Endothelial cell of hepatic sinusoid (primary cell): Measurements from ENCODE around the gene PLP2.
"Not testable (repeated sequence)": the region's sequence is repeated elsewhere in the genome, so short reads cannot be mapped to it uniquely, and the experiment has no call there.

Experiments used
- in situ Hi-C: cut with HindIII; loops from 2 replicates; pipeline ENCODE4 v1.10.0; 2017; ENCODE audit warnings: low sequenced_read_pairs

PLP2 gene

GRCh38 chrX:49163555-49164419, 7.9 kb upstream of the PLP2 start:
- in situ Hi-C loops: no loop called here

DNA sequence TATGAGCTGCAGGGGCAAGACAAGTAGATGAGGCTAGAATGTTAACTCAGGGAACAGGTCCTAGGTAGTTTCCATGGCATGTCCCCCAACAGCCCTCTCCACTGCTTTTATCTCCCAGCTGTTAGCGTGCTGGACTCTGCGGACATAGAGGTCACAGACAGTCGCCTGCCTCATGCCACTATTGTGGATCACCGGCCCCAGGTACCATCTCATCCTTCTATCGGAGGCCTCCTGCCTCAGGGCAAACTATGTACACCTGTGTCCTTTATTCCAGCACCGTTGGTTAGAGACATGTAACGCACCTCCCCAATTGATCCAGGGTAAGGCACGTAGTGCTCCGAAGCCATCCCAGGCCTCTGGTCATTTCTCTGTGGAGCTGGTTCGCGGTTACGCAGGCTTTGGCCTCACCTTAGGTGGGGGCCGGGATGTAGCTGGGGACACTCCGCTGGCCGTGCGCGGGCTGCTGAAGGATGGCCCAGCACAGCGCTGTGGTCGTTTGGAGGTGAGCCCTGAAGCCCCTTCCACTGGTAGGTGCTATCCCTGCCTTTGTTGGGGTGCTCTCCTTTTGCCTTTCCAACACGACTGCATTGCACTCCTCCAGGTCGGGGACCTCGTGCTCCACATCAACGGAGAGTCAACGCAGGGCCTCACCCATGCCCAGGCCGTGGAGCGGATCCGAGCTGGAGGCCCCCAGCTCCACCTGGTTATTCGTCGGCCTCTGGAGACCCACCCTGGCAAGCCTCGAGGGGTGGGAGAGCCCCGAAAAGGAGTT, 6.9 kb upstream of the PLP2 start:
- in situ Hi-C loops: no loop called here

DNA sequence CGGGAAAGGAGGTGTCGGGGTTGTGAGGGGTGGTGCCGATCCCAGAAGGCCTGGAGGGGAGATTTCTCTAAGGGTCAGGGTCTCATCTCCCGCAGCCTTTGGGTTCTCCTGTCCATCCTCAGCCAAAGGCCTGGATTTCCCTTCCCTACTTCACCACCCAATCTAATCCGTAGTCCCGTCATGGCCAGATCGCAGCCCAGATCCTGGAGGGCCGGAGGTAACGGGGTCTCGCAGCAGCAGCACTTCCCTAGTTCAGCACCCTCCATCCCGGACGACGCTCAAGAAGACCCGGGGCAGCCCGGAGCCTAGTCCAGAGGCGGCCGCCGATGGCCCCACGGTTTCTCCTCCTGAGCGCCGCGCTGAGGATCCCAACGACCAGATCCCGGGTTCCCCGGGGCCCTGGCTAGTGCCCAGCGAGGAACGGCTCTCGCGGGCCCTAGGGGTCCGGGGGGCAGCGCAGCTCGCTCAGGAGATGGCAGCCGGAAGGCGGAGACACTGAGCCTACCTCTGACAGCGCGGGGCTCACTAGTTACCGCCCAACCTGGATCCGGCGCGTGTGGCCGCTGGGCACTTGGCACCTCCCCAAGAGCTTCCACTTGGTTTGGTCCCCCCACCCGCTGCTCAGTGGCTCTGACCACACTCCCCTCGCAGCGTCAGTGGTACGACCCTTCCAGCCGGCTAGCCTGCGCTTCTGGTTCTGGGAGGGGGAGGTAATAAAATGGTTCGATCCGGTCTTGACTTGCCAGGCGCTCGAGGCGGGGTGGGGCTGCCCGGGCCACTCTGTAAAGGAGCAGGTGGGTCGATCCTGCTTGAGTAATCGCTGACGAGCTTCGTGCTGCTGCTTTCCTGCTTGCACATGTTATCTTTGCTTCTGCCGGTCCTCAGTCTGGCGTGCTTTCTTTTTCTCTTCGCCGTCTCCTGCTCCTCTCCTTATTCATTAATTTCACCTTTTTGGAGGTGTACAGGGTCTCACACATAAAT, 5.5 kb upstream of the PLP2 start:
- in situ Hi-C loops: no loop called here

DNA sequence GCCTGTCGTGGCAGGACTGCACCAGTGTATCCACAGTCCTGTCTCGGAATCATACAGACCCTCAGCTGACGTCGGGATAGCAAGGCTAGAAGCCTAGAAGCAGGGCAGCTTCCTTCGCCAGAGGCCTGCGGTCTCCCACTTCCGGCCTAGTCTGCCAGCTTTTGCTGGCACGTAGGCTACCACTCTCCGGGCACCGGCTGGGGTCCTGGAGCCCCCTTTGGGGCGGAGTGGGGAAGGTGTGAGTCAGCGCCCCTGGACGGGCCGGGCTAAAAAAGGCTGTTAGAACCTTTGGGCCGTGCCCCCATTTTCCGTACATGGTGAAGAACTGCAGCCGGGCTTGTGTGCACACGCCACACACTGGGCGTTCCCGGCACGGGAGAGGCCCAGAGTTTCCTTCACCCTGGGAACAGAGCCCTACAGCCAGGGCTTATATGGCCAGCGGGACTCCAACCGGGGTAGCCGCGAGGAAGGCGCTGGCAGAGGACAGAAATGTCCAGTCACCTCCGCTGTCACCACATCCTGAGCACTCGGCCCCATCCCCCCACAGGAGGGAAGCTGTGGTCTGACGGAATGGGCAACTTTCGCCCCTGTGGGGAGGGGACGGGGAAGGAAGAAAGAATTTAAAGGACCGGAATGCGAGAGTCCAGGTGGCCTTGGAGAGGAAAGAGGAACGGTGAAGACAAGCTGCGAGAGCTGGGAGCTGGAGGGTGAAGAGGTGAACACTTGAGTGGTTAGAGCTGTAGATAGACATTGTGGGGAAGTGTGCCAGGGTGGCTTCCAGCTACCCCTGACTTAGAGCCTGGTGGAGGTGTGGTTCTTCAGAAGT, 4.6 kb upstream of the PLP2 start:
- in situ Hi-C loops: no loop called here

DNA sequence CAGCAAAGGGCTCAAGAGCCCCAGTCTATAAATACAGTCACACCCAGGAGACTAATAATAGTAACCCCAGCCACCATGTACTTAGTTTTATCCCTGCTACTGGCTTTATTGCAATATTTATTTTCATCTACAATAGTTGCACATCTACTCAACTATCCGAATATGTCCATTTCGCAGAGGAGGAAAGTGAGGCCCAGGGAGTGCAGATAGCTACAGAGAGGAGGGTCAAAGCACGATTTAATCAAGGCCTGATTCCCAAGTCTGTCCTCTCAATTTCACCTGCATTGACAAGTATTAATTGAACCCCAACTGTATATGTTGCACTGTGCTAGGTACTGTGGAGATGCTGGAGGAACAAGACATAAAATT, 4.0 kb upstream of the PLP2 start:
- in situ Hi-C loops: no loop called here

- in situ Hi-C loops: no loop called here
Observed at GRCh38 chrX:49172280-49172780, 632 bp downstream of the PLP2 start.

- in situ Hi-C loops: not testable (repeated sequence)
Observed at GRCh38 chrX:49173544-49173943, 1.8 kb downstream of the PLP2 start.

GRCh38 chrX:49174723-49175122, 3.0 kb downstream of the PLP2 start:
- in situ Hi-C loops: no loop called here

DNA sequence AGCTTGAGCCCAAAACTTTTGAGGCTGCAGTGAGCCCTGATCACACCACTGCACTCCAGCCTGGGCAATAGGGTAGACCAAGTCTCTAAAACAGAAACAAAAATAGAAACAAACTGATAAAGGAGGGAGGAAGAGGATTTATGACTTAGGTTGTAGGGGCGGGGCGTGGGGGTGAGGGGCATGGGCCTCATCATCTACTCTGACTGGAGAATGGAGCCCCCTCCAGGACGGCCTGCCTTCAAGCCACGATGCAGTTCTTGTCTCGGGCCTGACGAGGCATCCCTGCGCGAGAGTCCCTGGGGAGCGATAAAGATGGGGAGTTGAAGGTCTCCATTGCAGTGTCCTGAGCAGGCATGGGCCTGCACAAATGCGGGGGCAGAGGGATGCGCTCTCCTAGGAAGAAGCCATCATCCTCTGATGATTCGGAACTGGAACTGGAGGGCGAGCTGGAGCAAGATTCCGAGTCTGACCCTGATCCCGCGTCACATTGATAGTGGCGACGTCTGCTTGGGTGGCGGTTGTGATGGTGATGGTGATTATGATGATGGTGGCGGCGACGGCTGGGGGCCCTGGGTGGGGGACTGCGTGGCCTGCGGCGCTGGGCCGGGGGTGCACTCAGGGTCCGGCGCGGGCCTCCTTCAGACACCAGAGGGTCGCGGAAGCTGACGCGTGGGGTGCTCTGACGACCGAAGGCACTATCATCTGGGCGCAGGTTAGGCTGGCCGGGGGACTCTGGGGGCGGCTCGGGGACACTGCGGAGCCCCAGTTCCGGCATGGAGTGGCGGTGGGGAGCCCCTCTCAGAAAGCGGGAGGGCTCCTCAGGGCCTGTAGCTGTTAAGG, 4.0 kb downstream of the PLP2 start:
- in situ Hi-C loops: no loop called here

GRCh38 chrX:49176421-49177326, 5.0 kb downstream of the PLP2 start:
- in situ Hi-C loops: no loop called here

DNA sequence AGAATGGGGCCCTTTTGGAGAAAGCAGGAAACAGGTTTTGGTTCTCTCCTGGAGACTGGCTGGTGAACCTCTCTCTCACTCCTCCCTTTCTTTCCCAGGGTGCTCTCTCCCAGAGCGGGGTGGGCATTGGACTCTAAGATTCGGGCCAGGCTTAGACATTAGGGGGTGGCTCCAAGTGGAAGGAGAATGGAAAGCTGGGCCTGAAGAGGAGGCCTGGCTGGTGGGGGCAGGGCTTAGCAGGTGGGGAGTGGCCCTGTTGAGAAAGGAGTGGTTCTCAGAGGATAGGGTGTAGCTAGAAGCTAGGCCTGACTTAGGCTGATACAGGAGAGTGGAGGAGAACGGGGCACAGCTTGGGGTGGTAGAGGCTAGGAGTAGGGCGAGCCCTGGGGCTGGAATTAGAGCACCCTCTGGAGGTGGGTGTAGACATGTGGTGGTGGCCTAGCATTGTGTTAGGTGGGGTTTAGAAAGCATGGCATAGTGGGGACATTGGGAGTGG, 5.7 kb downstream of the PLP2 start:
- in situ Hi-C loops: no loop called here

GRCh38 chrX:49177873-49178480, 6.3 kb downstream of the PLP2 start:
- in situ Hi-C loops: no loop called here

- in situ Hi-C loops: no loop called here
Observed at GRCh38 chrX:49178537-49178936, 6.8 kb downstream of the PLP2 start.

- in situ Hi-C loops: no loop called here
Observed at GRCh38 chrX:49179358-49179757, 7.7 kb downstream of the PLP2 start.

GRCh38 chrX:49183701-49184281, 12.1 kb downstream of the PLP2 start:
- in situ Hi-C loops: no loop called here

DNA sequence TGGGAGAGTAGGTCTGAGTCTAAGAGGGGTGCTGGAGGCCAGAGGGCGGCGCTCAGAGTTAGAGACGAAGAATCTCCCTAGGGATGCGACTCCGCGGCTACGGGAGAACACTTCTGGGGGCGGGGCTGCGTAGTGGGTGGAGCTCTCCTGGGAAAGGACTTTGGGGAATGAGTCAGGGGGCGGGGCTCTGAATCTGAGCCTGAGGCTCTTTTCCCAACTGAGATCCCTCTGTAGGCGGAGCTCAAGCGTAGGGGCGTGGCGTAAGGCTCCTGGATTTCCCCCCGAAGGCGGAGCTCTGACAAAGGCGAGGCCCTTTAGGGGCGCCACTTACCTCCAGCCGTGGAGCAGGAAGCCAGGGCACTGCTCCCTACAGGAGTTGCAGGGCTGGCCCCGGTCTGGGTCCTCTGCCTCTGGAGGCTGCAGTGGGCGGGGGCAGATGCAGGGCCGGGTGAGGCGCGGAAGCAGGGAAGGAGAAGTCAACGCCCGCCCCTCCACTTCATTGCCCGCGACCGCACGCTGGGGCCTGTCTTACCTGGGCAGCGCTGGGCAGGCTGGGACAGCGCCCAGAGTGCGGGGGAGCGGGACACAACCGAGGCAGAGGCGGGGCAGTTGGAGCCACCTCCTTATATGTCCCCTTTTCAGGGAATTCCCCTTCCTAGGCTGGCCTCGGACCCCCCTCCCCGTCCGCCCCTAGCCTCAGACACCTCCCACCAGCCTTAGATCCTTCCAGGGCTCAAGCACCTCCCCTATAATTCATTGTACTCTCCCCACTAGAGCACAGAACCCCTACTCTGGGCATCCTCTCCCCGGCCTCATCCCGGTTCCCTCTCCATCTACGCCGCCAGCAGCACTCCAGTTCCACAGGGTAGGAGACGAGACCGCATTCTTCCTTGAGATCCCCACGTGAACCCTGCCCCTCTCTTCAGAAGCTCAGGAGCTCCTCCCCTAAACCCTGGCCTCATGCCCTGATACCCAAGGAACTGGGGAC, 12.9 kb downstream of the PLP2 start:
- in situ Hi-C loops: no loop called here
